Erythroblast (primary cell): ENCODE data around the gene LANCL1.

Experiments used
- DNase-seq, 2 experiments: peaks; one replicate each; lab custom pipeline; 2025; lab: John Stamatoyannopoulos, UW
- GATA1 ChIP-seq: IDR thresholded peaks from 2 replicates; pipeline ENCODE4 v1.6.1; 2011; ENCODE audit warnings: low read depth, mild to moderate bottlenecking, control low read depth, low read length, moderate library complexity
- POLR2A ChIP-seq: IDR thresholded peaks from 2 replicates; pipeline ENCODE4 v1.6.1; 2011; ENCODE audit warnings: mild to moderate bottlenecking, low read length

Gene LANCL1

GRCh38 chr2:210476194-210477128 lies at the start of gene LANCL1:
TSS of gene LANCL1 (minus strand) at chr2:210476759. CDS start at chr2:210476396, 363 bp downstream.
- TF ChIP-seq GATA1 (no peak), POLR2A (peak; percentile 80)
- DNase-seq = peak; percentile 92 to 93

- no peak for DNase-seq
- TF ChIP-seq POLR2A (no peak), GATA1 (no peak)
Measured at GRCh38 chr2:210524533-210524932, 48.0 kb upstream of the LANCL1 start.

- no peak for DNase-seq
- TF ChIP-seq GATA1 (no peak), POLR2A (no peak)
Measured at GRCh38 chr2:210523650-210524289, 47.2 kb upstream of the LANCL1 start.

GRCh38 chr2:210522399-210522798 lies 45.8 kb upstream of the LANCL1 start:
- DNase-seq = no peak
- TF ChIP-seq POLR2A (no peak), GATA1 (no peak)

- no peak for TF ChIP-seq POLR2A
- no peak for TF ChIP-seq GATA1
- no peak for DNase-seq
Measured at GRCh38 chr2:210519594-210519993, 43.0 kb upstream of the LANCL1 start.

GRCh38 chr2:210517264-210517663 lies 40.7 kb upstream of the LANCL1 start:
- DNase-seq = no peak
- no peak for TF ChIP-seq GATA1
- no peak for TF ChIP-seq POLR2A

GRCh38 chr2:210515911-210516310 lies 39.4 kb upstream of the LANCL1 start:
- no peak for TF ChIP-seq GATA1
- no peak for TF ChIP-seq POLR2A
- no peak for DNase-seq

- TF ChIP-seq GATA1 (no peak), POLR2A (no peak)
- no peak for DNase-seq
Measured at GRCh38 chr2:210503725-210504191, 27.2 kb upstream of the LANCL1 start.

GRCh38 chr2:210503001-210503623 lies 26.6 kb upstream of the LANCL1 start:
- no peak for TF ChIP-seq POLR2A
- TF ChIP-seq GATA1 = no peak
- DNase-seq = peak; percentile 30 to 59

- TF ChIP-seq POLR2A (no peak), GATA1 (no peak)
- no peak for DNase-seq
Measured at GRCh38 chr2:210496512-210496911, 20.0 kb upstream of the LANCL1 start.

GRCh38 chr2:210493528-210493927 lies 17.0 kb upstream of the LANCL1 start:
- no peak for DNase-seq
- no peak for TF ChIP-seq POLR2A
- TF ChIP-seq GATA1 = no peak

GRCh38 chr2:210481601-210482175 lies 5.1 kb upstream of the LANCL1 start:
- DNase-seq = no peak
- TF ChIP-seq GATA1 (no peak), POLR2A (no peak)

GRCh38 chr2:210480764-210481163 lies 4.2 kb upstream of the LANCL1 start:
- DNase-seq = no peak
- TF ChIP-seq POLR2A (no peak), GATA1 (no peak)
